CD4-positive, alpha-beta T cell treated with Interleukin-1 beta for 1 hour (primary cell): Measurements from ENCODE around the gene ALDH1L1.

Source experiments
- DNase-seq, 2 donors: peaks; one replicate each; pipeline ENCODE4 v3.0.0-alpha.2; 2020 to 2022

ALDH1L1 gene

GRCh38 chr3:126153695-126154360, 26.6 kb downstream of the ALDH1L1 start:
- no peak for DNase-seq

GRCh38 chr3:126152901-126153694, 27.3 kb downstream of the ALDH1L1 start:
- no peak for DNase-seq

- DNase-seq: no peak
These were observed 27.9 kb downstream of the ALDH1L1 start for GRCh38 chr3:126152458-126152857.

- DNase-seq: no peak
These were observed 28.7 kb downstream of the ALDH1L1 start for GRCh38 chr3:126151562-126152302.

- no peak for DNase-seq
These were observed 30.3 kb downstream of the ALDH1L1 start for GRCh38 chr3:126149960-126150515.

GRCh38 chr3:126149256-126149902, 31.0 kb downstream of the ALDH1L1 start:
- DNase-seq: no peak

GRCh38 chr3:126147932-126148683, 32.3 kb downstream of the ALDH1L1 start:
- DNase-seq: no peak

GRCh38 chr3:126147147-126147931, 33.0 kb downstream of the ALDH1L1 start:
- DNase-seq: no peak

- no peak for DNase-seq
These were observed 33.8 kb downstream of the ALDH1L1 start for GRCh38 chr3:126146525-126147146.

- no peak for DNase-seq
These were observed 34.4 kb downstream of the ALDH1L1 start for GRCh38 chr3:126146034-126146433.

GRCh38 chr3:126142652-126143051, 37.7 kb downstream of the ALDH1L1 start:
- no peak for DNase-seq

- DNase-seq: no peak
These were observed 42.8 kb downstream of the ALDH1L1 start for GRCh38 chr3:126137490-126138130.

GRCh38 chr3:126136428-126137220, 43.8 kb downstream of the ALDH1L1 start:
- DNase-seq: no peak

- no peak for DNase-seq
These were observed 44.8 kb downstream of the ALDH1L1 start for GRCh38 chr3:126135406-126136076.

GRCh38 chr3:126135071-126135405, 45.3 kb downstream of the ALDH1L1 start:
- no peak for DNase-seq

- DNase-seq: peak; percentile 25 to 29
These were observed 46.0 kb downstream of the ALDH1L1 start for GRCh38 chr3:126134219-126134975.

GRCh38 chr3:126133606-126134005, 46.8 kb downstream of the ALDH1L1 start:
- no peak for DNase-seq
